GM12878 (cell line): ENCODE measurements around the gene FAM76A. TPM values are rescaled to one million over a fixed set of nuclear protein-coding genes. Genes with fewer than 3 reads are reported as not detected.

Experiments
- CUX1 ChIP-seq: IDR thresholded peaks from 2 replicates; pipeline ENCODE4 v1.6.1; 2012; ENCODE audit warnings: improper control_type of control experiment, low read depth, low read length; ENCODE audit not compliant: insufficient replicate concordance
- GABPA ChIP-seq: IDR thresholded peaks from 2 replicates; pipeline ENCODE4 v1.6.1; 2014; ENCODE audit warnings: antibody characterized with exemption, low read depth, mild to moderate bottlenecking, inconsistent platforms
- IKZF2 ChIP-seq, 2 experiments: fragments of 450-650 bp; IDR thresholded peaks; 2 replicates each; pipeline ENCODE4 v1.6.1; 2017; ENCODE audit warnings: mild to moderate bottlenecking in 2 of 2, moderate library complexity in 2 of 2
- RAD51 ChIP-seq: fragments of 450-650 bp; IDR thresholded peaks from 2 replicates; pipeline ENCODE4 v1.6.1; 2016; ENCODE audit warnings: moderate library complexity, mild to moderate bottlenecking, inconsistent platforms
- polyA plus RNA-seq, 11 experiments: library from polyadenylated mRNA; depleted of rRNA in 4 of 11; unstranded in 6 of 11; stranded (reverse) in 5 of 11; fragments of >200 nt; fragmentation: Nextera tagmentation in 4 of 11; fragmentation: Illumina TruSeq in 1 of 11; extraction: Ambion mirVana in 4 of 11; extraction: Trizol in 1 of 11; gene quantifications; 1 replicate in 1 of 11; 2 replicates in 10 of 11; pipeline versions ENCODE4 v1.2.1 to v1.2.3, GENCODE V29; 2011 to 2016; ENCODE audit warnings: inconsistent platforms in 2 of 11, missing spikeins in 2 of 11, low read depth in 1 of 11
- total RNA-seq, 4 experiments: library from RNA; depleted of rRNA in 3 of 4; stranded (reverse); fragments of >200 nt in 3 of 4; fragmentation: Illumina TruSeq in 1 of 4; extraction: Trizol in 1 of 4; gene quantifications; 2 replicates each; pipeline versions ENCODE4 v1.2.1 to v1.2.3, GENCODE V29; 2013 to 2021

FAM76A gene
- total and polyA plus RNA-seq, 10 of the 15 experiments (the other 5 are each of a cell fraction or from before 2014, with no cell fraction given), result 5.4 to 13.4 (median 7.6) TPM

- TF ChIP-seq CUX1 (no peak), GABPA (no peak), RAD51 (no peak), IKZF2 (IDR thresholded peaks at IDR 0.05) (no peak)
- TF ChIP-seq, all 136 proteins: peak for 0
Observed at GRCh38 chr1:27770293-27770830, 44.6 kb downstream of the FAM76A start (continued).
